ENCODE data around the gene OVCA2.
"Not testable (repeated sequence)": the region's sequence is repeated elsewhere in the genome, so short reads cannot be mapped to it uniquely, and the experiment has no call there.

Gene OVCA2

DNA sequence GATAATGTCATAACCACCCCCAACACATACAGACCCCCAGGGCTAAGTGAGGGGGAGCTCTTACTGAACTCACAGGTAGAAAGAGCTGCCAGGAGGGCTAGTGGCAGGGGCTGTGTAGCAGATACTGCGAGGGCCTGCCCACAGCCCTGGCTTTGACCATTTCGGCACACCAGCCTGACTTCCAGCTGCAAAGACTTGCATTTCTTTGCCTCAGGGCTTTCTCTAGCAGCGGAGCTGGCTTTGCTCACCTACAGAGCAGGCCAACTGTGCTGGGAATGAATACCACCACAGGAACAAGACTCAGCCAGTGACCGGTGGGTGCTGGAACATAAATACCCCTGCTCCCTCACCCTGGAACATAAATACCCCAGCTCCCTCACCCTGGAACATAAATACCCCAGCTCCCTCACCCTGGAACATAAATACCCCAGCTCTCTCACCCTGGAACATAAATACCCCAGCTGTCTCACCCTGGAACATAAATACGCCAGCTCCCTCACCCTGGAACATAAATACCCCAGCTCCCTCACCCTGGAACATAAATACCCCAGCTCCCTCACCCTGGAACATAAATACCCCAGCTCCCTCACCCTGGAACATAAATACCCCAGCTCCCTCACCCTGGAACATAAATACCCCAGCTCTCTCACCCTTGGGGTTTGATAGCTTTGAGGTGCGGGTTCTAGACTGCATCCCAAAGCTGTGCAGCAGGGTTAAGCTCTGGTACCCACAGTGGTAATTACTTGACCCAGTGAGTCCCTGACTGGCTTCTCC is 28.4 kb upstream of the OVCA2 start:
- not testable (repeated sequence) for DNase-seq (ENCODE audit: low read depth in 2 of 2, low spot score in 1 of 2)

DNA sequence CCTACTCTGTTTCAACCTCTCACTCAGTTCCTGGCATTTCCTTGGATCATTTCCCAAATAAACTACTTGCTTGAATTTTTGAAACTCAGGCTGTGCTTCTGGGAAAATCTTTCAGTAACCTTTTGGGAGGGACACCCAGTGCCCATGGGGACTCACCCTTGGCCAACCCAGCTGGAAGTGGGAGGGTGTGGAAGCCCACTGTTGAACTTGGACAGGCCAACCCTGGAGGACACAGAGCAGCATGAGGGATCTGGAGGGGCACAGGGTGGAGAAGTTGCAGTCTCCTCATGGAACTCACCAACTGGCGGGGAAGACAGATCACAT is 27.9 kb upstream of the OVCA2 start:
- DNase-seq (ENCODE audit: low read depth in 2 of 2, low spot score in 1 of 2), result no peak

DNA sequence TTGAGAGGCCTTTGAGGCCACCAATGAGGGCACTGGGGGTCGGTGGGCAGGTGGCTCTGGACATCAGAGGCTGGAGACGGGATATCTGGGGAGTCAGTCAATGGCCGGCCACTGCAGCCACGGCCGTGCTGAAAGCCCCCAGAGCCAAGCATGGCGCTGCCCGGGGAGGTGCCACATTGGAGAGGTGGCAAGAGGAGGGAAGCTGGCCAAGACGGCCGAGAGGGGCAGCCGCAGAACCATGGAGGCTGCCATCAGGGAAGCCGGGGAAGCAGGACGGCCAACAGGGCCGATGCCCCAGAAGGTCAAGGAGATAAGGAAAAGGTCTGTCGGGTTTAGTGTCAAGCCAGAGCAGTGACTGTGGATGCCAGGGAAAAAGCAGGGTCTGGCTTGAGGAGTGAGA is 26.5 kb upstream of the OVCA2 start:
- DNase-seq (ENCODE audit: low read depth in 2 of 2, low spot score in 1 of 2), result no peak

DNA sequence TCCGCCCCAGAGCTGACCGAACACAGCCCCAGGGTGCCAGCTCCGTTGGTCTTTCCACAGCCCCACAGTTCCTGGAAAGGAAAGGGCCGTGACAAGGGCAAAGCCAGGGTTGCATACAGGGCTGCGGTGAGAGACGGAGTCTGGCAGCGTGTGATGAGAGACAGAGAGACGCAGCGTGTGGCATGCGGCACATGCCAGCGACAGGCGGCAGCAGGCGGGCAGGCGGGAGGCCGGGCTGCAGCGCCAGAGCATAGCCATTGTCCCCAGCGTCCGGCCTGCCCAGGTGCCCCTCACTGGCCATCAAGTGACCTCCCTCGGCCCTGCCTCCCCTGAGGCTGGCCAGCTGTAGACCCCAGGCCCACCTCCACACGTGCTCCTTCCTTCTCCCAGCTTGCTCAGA is 25.3 kb upstream of the OVCA2 start:
- no peak for DNase-seq (ENCODE audit: low read depth in 2 of 2, low spot score in 1 of 2)

DNA sequence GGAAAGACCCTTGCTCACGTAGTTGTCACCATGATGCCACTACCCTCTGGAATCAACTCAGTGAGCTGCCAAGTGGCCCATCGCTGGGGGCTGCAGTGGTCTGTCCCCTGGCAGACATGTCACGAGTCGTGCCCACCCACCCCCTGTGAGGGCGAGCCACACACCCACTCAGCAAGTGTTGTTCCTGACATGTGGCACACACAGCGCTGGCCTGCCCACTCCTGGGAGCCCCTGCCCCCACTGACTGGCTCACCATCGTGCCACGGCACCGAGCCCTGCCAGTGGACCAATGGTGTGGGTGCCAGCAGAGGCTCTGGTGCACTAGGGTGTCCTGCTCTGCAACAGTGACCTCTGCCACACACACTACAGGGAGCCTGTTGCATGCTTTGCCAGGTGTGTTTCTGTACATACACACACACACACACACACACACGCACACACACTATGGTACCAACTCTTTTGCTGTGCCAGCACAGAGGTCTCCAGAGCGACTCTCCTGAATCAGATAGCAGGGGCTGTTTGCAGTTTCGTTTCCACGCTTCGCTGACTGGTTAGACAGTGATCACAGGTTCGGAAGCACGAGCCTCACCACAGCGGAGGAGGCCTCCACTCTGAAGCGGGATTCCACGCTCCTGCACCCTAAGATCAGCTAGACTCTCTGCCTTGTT is 24.4 kb upstream of the OVCA2 start:
- no peak for DNase-seq (ENCODE audit: low read depth in 2 of 2, low spot score in 1 of 2)

DNA sequence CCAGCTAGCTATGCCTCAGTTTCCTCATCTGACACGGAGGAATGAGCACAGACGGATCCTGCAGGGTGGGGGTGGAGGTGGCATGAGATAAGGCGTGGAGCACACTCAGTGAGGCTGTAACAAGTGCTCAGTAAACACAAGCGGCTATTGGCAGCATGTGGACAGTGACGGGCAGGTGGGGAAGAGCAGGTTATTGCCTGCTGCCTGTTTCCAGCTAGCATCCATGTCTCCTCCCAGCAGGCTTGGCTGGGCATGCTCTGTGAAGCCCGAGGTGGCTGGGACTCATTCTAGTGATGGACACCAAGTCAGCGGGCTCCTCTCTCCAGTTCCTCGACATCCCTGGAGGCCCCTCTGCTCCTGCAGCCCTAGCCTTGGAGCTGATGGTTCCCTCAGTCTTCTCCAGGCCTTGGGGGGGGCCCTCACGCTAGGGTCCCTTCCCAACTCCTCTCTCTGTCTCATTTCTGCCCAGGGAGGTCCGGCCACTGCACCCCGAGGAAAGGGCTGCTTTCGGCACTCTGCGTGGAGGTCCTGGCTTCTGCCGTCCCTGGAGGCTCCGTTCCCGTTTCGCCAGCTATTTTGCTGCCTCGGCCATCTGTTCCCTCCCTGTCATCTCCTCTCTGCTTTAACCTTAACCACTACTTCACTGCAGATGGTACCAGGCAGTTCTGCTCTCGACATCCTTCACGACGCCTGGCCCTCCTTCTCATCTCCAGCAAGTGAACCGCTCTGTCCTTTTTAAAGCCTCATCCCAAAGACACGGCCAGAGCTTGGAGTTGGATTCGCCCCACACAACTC is 22.9 kb upstream of the OVCA2 start:
- DNase-seq (ENCODE audit: low read depth in 2 of 2, low spot score in 1 of 2), result no peak

DNA sequence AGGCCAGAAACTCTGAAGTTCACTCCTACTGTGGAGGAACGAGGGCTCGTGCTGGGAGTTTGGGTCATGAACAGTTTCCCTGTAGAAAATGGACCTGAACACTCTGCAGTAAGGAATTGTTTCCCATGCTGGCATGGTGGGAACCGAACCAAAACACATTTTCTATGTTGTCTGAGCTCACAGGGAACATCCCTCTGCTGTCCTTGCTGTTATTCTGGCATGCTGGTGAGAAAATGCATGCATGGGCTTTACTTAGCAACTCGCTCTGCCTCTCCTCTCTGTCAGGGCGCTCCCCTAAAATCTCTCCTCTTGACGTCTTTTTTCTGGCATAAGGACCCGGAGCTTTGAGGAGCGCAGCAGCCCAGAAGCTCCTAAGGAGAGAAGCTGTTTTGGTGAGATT is 22.1 kb upstream of the OVCA2 start:
- DNase-seq (ENCODE audit: low read depth in 2 of 2, low spot score in 1 of 2), result no peak

DNA sequence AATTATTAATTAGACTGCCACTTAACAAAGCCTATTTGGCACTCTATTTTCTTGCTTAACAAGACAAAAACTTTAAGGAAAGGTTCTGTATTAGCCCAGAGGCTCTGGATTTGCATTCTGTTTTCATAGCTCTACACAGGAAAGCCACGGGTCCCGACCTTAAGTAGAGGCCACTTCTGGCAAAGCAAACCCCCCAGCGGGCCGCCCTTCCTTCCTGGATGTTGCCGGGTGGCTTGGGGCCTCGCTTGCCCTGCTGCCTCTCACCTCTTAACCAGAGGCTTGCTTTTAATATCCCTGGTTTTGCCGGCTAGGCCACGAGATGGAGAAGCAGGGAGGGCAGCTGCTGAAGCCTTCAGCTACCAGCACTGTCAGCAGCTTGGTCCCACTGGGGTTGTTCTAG is 21.1 kb upstream of the OVCA2 start:
- no peak for DNase-seq (ENCODE audit: low read depth in 2 of 2, low spot score in 1 of 2)

DNA sequence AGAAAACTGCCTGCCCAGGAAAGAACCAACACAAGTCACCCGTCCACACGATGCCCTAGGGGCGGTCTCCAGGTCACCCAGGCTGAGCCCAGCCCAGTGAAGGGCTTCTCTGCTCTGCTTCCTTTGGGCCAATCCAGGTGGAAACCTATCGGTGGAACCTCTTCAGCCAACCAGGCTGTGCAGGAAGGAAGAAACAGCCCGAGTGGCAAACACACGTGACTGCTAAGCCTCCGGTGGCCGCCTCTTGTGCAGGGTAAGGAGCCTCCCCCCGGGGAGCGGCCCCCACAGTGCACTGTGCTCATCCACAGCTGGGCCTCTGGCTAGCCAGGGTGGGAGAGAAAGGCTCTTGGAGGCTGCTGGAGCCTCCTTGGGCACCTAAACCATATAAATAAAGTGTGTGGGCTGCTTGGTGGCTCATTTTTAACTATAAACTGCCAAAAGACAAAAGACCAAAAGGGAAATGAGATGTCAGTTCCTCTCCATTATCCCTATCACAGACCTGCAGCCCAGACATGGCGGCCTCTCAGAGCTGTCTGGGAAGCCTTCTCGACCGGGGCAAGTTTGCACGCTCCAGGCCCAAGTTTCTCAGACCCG is 19.1 kb upstream of the OVCA2 start:
- no peak for DNase-seq (ENCODE audit: low read depth in 2 of 2, low spot score in 1 of 2)

DNA sequence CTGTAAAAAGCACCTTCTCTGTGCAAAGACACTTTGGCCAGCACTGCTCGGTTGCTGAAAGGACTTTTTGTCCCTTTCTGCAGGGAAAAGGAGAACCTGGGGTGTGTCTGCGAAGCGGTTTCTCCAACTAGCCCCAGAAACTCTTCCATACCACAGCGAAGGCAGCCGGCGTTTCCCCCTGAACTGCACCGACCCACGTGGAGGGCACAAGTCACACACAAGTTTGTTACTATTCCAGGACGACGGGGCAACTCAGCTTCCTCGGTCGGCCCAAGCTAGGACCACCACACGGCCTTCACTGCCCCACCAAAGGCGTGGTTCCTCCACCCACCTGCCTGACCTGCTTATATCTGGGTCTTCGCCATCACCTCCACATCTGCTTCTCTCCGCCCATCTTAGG is 18.6 kb upstream of the OVCA2 start:
- DNase-seq (ENCODE audit: low read depth in 2 of 2, low spot score in 1 of 2), result no peak

DNA sequence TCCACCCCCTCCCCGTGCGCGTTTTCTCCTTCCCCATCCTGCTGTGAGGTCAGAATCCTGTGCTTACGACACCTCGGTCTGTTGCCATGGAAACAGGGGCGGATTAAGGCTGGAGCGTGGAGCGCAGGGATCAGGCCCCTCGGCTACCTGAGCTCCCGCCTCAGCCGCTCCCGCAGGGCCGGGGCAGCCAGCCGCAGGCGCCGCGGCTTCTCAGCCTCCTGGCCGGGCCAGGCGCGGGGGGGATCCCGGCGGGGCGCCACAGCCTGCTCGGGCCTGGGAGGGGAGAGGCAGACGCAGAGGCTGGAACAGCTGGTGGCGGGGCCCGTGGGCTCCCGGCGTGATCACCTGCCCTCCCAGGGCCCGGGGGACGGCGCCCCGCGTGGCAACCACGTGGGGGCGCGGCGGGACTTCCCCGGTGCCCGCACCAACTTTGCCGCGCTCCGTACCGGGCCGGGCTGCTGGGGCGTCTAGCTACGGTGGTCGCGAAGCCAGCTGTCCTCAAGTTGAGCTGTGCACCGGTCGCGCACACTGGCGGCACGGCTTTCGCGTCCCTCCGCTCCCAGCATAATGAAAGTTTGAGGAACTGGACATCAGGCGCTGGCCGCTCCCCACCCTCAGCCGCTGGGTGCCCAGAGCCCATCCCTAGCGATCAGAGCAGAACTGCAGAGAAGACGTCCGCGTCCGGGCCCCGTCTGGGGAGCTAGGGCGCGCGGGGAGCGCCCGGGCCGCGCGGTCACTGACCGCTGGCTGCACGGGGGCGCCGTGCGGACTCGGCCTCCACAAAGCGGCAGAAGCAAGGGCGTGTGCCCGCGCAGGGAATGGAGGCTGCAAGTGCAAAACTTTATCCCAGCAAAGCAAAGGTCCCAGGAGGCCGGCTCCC is 17.9 kb upstream of the OVCA2 start:
- no peak for DNase-seq (ENCODE audit: low read depth in 2 of 2, low spot score in 1 of 2)

DNA sequence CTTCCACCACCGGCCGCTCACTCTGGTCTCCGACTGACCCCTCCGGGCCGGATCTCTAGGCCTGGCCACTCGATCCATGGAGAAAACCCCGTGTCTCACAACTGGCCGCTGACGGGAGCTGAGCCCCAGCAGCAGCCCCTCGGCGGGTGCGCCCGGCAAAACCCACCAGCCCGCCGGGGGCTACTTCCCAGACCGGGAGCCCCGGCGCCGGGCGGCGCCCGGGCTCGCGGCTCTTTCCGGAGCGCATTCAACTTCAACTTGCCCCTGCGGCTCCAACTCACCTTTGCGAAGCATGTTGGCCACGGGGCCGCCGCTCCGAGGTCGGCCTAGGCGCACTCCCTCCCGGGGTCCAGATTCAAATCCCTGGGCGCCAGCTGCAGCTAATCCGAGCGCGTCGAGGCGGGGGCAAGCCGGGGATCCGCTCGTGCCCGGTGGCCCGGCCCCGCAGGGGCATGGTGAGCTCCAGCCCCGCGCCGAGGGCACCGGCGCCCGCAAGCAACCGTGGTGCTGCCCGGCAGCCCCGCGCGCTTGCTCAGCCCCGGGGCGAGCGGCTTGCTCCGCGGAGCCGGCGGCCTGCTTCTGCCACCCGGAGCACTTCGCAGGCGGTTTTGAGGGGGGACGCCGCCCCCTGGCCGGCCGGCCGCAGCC is 17.1 kb upstream of the OVCA2 start:
- DNase-seq (ENCODE audit: low read depth in 2 of 2, low spot score in 1 of 2), result no peak

DNA sequence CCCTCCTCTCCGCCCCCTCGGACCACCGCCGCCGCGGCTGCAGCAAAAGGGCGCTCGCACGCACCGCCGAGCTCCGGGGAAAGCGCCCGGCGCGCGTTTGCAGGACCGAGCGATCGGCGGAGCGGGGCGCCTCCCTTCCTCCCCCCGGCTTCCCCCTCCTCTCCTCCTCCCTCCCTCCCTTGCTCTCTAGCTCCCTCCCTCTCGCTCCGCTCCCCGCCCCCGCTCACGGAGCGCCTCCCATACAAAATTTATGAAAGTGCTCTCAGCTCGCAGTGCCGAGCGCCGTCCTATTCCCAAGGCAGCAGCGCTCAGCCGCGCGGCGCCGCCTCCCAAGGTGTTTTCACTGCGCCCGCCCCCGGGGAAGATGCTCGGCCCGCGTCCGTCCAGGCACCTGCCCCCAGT is 16.6 kb upstream of the OVCA2 start, which contains the start of gene RTN4RL1:
Gene RTN4RL1 (minus strand): TSS at position 115 of the 402 bp plus-strand sequence. CDS start 469 bp downstream, outside the sequence.
- peak; percentile 30 to 47 for DNase-seq (ENCODE audit: low read depth in 2 of 2, low spot score in 1 of 2)

DNA sequence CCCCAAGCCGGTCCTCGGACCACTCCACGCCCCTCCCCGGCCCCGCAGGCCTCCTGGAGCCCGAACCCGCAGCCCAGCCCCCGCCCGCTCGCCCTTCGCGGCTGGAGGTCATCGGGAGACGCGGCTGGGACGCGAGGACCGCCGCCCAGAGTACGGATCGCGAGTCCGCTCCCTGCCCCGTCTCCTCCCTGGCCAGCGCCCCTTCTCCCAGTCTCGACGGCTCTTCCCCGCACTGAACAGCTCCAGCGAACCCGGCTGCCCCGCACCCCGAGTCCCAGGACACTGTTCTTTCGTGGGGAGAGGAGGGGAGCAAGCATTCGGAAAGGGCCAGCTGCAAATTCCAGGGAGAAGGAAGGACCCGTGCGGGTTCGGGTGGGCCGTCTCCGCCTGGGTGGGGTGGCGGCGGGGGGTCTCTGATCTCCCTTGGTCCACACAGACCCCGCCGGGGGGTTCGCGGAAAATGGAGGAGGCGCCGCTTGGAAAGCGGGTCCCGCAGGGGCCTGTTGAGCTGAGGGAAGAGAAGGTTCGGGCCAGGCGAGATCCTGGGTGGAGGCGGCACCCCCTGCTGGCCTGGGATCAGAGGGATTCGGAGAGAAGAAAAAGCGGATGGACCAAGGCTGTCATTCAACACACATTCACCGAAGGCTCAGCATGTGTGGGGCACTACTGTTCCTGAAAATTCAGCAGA is 16.1 kb upstream of the OVCA2 start:
- no peak for DNase-seq (ENCODE audit: low read depth in 2 of 2, low spot score in 1 of 2)

DNA sequence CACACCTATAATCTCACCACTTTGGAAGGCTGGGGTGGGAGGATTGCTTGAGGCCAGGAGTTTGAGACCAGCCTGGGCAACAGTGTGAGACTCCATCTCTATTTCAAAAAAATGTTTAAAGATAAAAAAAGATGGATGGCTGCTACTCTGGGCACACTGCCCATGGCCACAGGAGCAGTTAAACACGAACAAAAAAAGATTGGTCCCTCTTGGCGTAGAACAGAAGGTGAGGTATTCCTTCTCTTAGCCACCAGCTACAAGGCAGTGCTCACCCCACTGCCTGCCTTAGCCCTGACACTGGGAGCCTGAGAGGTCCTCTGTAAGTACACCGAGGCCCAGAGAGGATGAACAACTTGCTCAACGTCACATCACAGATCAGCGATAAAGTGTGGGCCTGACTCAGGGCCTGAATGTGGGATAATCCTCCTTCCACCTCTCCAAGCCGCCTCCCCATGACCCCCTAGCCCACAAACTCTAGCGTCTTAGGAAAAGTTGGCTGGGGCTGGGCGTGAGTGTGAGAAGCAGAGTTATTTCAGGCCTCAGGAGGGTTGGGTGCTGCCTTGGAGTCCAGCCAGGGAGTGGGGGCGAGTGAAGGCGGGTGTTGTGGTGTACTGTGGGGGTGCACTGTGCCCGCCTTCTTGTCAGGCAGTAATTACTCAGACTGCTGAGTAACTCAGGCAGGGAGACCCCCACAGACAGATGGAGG is 14.1 kb upstream of the OVCA2 start:
- no peak for DNase-seq (ENCODE audit: low read depth in 2 of 2, low spot score in 1 of 2)

DNA sequence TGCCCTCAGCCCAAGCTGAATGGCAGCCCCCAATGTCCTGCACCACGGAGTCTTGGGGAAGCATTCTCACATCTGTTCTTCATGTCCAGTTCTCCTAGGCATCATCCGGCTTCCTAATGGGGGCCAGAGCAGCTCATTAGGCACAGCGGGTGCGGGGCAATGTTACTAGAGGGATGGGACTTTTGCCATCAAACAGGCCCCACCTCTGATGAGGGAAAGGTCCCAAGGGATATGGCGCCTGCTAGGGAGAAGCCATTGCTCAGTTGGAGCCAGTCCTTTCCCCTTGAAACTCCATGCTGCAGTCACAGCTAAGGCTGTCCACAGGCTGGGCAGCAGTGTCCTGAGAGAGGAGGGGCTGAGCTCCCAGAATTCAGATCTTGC is 13.6 kb upstream of the OVCA2 start:
- DNase-seq (ENCODE audit: low read depth in 2 of 2, low spot score in 1 of 2), result no peak

DNA sequence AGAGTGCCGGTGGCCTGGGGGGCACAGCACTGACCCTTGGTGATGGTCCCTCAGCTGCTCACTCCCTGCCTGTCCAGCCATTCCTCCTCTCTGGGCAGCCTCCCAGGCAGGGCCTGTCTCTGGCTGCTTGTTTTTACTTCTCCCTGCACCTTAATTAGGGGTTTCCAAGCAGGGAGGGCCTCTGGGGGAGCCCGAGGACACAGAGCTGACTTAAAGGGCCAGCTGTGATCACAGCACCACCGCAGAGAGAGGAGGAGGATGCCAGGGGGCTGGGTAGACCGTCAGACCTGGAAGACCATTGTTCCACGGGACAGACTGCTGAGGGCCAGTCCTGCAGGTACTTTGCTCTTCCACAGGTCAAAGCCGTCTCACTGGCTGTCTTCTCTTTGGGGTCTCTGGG is 13.1 kb upstream of the OVCA2 start:
- no peak for DNase-seq (ENCODE audit: low read depth in 2 of 2, low spot score in 1 of 2)

DNA sequence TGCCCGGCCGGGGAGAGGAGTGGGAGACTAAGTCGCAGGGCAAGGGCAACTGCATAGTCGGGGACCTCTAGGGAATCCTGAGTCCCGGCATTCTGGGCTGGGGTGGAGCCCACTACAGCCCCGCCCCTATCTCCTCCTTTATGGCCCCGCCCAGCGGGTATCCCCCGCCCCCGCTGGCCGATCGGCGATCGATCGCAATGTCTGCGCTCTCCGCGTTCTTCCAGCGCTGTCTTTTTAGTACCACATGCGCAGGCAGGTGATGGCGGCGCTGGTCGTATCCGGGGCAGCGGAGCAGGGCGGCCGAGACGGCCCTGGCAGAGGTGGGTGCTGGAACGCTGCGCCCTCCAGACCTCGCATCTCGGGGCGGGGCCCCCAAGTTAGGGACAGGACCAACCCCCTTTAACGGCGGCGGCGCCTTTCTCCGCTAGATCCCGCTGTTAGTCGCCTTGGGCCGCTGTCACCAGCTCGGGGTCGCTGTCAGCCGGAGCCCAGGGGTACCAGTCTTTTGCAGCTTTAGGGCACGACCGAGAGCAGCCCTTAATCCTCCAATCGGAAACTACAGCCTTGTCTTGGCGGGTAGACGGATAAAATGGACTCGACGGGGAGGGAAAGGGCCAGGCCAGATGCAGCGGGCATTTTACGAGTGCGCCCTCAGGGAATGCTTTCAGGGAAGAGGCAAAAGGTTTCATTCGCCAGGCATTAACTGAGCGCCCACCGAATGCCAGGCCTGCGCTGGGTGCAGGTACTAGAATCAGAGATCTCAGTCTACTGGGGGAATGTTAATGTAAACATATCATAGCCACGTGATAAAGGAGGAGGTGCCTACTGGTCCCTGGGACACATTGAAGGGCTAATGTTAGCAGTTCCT is 11.7 kb upstream of the OVCA2 start, which contains the start of gene DPH1:
Gene DPH1 (plus strand): TSS at position 243 of the 868 bp plus-strand sequence. CDS start 17 bp downstream, at position 260.
- DNase-seq (ENCODE audit: low read depth in 2 of 2, low spot score in 1 of 2), result peak in 1 of 2 donors; percentile 72
